Breast epithelium (tissue), 3 donors: ENCODE results near the gene HDHD3.

Source experiments
- POLR2A ChIP-seq: fragments of 450-650 bp; IDR thresholded peaks from one replicate; pipeline ENCODE4 v1.6.1; 2016; ENCODE audit warnings: antibody characterized with exemption, mild to moderate bottlenecking, moderate library complexity
- POLR2AphosphoS5 ChIP-seq, 3 donors: sonication (generic); formaldehyde crosslinking; IDR thresholded peaks; one replicate each; pipeline ENCODE4 v1.6.1; 2017; ENCODE audit warnings: antibody characterized with exemption in 3 of 3
- TF ChIP-seq, protein P1 (sequence below), 3 donors: fragments of 450-650 bp; IDR thresholded peaks; one replicate each; pipeline ENCODE4 v1.5.1; 2016 to 2017; ENCODE audit warnings: antibody characterized with exemption in 3 of 3, mild to moderate bottlenecking in 3 of 3, moderate library complexity in 3 of 3

- TF ChIP-seq POLR2AphosphoS5 (IDR thresholded peaks at IDR 0.05) (no peak), POLR2A (no peak)
- TF ChIP-seq, protein P1, sequence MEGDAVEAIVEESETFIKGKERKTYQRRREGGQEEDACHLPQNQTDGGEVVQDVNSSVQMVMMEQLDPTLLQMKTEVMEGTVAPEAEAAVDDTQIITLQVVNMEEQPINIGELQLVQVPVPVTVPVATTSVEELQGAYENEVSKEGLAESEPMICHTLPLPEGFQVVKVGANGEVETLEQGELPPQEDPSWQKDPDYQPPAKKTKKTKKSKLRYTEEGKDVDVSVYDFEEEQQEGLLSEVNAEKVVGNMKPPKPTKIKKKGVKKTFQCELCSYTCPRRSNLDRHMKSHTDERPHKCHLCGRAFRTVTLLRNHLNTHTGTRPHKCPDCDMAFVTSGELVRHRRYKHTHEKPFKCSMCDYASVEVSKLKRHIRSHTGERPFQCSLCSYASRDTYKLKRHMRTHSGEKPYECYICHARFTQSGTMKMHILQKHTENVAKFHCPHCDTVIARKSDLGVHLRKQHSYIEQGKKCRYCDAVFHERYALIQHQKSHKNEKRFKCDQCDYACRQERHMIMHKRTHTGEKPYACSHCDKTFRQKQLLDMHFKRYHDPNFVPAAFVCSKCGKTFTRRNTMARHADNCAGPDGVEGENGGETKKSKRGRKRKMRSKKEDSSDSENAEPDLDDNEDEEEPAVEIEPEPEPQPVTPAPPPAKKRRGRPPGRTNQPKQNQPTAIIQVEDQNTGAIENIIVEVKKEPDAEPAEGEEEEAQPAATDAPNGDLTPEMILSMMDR (IDR thresholded peaks at IDR 0.05): no peak
These were observed 10.0 kb upstream of the HDHD3 start for GRCh38 chr9:113386571-113387393.
